Kidney tubule cell (primary cell): ENCODE data around the gene TRAF7.
"Not testable (repeated sequence)": the region's sequence is repeated elsewhere in the genome, so short reads cannot be mapped to it uniquely, and the experiment has no call there.

Source experiments
- DNase-seq: peaks from one replicate; pipeline ENCODE4 v3.0.0-alpha.2; 2018; ENCODE audit warnings: low spot score

TRAF7 gene

DNA sequence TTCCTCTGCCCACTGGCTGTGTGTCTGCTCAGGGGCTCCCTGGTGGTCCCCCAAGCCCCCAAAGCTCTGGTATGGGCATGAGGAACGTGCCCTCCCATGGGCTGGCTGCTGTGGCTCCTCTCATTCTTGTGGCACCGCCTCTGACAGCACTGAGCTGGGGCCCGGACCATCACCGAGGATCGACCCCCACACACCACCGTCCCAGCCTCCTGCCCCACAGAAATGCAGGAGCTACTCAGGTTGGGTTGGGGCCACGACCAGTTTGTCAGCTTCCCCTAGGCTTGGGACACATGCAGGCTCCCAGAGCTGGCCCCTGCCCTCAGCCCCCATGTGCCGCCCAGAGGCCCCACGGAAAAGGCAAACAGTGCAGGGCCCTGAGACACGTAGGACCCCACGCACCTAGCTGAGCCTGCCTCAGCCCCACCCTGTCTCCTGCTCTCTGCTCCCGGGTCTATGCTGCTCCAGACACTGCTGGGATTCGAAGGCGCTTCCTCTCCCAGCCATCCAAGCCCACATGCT lies 44.1 kb downstream of the TRAF7 start:
- no peak for DNase-seq

DNA sequence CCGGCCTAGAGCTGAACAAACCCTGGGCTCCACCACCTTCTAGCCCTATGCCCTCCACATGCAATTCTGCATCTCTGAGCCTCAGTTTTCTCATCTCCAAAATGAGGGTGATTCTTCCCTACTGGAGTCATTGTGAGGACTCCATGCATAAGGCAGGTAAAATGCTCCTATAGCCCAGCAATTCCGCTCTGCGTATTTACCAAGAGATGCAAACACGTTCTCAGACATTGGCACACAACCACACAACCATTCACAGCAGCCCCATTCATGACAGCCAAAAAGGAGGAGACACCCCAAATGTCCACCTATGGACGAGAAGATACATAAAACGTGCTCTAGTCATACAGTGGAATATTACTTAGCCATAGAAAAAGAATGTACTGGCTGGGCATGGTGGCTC lies 44.7 kb downstream of the TRAF7 start:
- DNase-seq: no peak

DNA sequence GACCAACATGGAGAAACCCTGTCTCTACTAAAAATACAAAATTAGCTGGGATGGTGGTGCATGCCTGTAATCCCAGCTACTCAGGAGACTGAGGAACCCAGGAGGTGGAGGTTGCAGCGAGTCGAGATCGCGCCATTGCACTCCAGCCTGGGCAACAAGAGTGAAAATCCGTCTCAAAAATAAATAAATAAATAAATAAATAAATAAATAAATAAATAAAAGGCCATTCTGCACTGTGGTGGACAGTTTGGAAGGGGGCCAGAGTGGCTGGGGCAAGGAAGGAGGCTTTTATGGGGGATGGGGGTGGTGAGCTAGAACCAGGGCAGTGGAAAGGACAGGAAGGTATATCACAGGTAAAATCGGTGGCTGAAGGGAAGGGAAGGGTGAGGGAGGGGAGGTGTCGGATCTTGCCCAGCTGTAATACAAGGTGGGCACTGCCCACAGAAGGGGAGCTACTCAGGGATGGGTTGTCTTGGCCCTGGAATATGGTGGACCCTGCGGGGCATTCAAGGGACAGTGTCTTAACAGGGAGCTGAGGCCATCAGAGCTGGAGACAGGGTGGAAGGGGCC lies 47.6 kb downstream of the TRAF7 start:
- DNase-seq: not testable (repeated sequence)

DNA sequence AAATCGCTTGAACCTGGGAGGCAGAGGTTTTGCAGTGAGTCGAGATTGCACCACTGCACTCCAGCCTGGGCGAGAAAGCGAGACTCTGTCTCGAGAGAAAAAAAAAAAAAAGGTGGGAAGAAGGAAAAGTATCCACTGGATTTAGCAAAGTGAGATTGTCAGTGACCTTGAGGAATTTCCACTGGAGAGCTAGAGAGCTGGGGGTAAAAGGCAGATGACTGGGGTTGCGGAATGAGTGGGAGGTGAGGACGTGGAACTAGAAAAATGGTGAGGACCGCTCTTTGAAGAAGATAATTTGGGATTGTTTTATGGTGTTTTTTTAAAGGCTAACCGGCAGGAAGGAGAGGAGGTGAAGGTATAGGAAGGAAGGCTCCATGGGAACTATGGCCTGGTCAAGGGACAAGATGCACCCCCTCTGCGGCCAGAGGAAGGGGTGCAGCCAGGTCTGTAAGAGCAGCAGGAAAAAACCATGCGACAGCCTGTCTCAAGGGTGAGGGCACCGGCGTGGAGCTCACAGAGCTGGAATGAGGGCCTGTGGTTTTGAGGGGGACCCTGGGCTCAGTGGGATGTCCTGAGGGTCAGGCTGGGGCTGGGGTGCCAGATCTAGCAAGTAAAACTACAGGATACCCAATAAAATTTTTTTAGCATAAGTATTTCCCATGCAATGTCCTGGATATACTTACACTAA lies 49.0 kb downstream of the TRAF7 start:
- DNase-seq: no peak

DNA sequence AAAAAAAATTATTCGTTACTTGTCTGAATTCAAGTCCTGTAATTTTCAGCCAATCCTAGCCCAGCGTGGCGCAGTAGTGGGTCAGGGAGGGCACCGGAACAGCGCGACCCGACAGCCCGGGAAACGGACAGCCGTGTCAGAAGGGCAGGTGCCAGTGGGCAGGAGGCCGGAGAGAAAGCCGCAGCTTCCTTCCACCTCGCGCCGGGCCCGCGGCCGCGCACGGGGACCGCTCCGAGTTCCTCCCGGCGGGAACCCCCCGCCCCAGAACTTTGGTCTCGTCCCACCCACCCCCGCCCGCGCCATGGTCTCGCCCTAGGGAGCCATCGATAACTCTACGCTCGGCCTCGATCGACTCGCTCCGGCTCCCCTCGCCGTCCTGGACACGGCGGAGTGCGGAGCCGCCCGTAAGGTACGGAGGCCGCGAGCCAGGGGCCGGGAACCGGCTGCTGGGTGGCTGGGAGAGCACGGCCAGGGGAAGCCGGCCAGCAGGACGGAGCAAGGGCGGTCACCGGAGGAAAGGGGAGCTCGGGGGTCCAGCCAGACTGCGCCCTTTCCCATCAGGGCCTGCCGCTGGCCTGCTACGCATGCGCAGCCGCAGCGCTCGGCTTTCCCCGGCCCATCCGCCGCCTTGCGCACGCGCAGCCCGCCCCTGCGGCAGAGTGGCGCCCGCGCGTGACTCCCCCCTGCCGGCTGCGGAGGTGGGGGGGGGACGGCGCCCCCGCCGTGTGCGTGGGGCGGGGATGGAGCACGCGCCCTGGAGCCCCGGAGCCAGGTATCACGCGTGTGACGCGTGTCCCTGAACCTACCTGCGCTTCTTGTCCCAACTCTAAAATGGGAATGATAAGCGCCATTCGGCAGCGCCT lies 49.8 kb downstream of the TRAF7 start, which contains the start of gene MLST8:
Gene MLST8 (plus strand): TSS at position 351 of the 863 bp plus-strand sequence. CDS start 632 bp downstream, outside the sequence.
- DNase-seq: peak; percentile 86

DNA sequence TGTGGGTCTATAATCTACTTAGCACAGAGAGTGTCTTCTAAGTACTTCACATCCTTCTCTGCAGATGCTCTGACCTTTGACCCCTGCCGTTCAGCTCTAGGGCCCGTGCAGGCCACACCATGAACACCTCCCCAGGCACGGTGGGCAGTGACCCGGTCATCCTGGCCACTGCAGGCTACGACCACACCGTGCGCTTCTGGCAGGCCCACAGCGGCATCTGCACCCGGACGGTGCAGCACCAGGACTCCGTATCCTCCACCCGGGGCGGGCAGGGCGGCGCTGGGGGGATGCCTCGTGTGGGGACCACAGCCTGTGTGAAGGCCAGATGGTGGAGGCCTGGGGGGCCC lies 50.4 kb downstream of the TRAF7 start:
- DNase-seq: no peak

DNA sequence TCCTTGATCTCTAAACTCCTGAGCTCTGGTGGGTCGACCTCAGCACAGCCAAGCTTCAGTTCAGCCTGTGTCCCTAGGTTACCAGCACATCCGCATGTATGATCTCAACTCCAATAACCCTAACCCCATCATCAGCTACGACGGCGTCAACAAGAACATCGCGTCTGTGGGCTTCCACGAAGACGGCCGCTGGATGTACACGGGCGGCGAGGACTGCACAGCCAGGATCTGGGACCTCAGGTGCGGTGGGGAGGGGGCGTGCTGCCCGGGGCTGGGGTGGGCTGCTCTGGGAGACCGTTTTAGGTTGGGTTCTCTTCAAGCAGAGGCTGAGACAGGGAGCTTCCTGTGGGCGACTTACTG lies 50.8 kb downstream of the TRAF7 start:
- DNase-seq: no peak

DNA sequence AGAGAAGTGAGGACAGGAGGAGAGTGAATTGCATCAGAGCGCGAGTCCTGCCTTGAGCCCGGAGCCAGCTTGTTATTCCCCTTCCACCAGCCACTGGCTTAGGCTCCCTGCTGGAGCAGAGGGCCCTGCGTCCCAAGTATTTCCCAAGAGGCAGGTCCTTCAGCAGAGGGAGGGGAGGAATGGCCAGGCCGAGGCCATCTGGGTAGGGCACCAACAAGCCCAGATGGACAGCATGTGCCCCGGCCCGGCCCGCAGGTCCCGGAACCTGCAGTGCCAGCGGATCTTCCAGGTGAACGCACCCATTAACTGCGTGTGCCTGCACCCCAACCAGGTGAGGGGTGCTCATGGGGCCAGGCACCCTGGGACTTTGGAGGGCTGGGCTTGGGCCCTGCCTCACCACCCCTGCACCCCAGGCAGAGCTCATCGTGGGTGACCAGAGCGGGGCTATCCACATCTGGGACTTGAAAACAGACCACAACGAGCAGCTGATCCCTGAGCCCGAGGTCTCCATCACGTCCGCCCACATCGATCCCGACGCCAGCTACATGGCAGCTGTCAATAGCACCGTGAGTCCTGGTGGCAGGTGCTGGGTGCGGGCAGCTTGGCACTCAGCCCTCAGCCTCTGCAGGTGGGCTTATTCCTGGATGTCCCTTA lies 51.3 kb downstream of the TRAF7 start:
- DNase-seq: no peak

DNA sequence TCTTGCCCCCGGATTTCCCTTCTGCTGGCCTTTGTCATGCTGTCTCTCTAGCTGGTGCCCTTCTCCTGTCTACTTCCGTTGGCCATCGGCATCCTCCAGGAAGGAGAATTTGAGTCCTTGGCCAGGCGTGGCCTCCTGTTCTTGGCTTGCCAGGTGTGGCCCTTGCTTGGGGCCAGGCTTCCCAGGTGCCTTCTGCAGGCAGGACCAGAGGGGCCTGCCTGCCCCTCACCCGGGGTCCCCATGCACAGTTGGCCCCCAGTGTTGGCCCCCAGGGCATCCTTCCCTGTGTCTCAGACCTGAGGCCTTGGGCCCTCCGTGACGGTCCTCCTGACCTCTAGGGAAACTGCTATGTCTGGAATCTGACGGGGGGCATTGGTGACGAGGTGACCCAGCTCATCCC lies 52.3 kb downstream of the TRAF7 start:
- no peak for DNase-seq

DNA sequence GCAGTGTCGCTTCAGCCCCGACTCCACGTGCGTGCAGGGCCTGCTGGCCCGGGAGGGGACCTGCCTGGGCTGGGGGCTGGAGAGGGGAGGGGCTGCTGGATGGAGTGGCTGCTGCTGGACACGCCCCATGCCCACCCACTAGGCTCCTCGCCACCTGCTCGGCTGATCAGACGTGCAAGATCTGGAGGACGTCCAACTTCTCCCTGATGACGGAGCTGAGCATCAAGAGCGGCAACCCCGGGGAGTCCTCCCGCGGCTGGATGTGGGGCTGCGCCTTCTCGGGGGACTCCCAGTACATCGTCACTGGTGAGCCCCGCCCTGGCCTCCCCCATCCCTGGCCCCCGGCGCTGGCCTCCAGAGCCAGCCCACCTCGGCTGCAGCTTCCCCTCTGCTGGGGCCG lies 52.7 kb downstream of the TRAF7 start:
- no peak for DNase-seq

DNA sequence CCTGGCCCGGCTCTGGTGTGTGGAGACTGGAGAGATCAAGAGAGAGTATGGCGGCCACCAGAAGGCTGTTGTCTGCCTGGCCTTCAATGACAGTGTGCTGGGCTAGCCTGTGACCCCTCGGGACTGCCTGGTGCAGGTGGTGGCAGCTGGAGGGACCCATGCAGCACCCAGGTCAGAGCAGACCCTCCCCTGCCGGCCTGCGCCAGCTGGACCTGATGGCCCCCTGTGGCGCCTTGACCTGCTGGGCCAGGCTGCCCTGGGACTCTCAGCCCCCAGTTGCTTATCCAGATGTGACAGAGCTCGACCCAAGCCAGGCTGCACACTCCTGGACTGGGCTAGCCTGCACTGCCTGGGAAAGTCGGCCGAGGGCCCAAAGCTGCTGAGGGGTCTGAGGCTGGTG lies 53.2 kb downstream of the TRAF7 start:
- no peak for DNase-seq

DNA sequence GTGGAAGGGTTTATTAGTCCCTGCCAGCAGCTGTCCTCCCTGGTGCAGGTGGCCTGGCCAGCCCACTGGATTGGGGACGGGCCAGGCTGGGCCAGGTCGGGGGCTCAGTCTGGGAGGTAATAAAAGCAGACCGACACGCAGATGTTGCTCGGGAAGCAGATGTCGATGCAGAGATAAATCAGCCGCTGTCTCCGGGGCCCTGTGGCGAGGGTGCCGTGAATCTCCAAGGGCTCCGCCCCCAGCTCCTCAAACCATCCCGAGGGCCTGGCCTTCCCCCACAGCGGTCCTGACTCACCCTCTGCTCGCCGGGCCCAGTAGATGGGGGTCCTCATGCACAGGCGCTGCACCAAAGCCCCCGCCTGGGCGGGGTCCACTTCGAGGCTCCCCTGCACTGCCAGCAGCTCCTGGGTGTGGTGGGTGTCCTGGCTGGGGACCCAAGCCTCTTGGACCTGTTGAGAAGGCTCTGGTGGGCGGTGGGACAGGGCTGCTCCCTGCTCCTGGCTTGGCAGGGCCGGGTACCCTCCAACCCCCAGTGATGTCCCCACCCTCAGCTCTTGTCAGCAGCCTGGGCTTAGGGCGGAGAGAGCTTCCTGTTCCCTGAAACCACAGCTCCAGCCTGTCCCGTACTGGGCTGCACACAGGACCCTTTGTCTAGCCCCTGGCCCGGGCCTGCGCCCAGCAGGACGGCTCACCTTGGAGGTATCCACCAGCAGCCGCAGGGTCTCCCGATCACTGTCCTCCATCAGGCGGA lies 53.9 kb downstream of the TRAF7 start:
- DNase-seq: no peak

DNA sequence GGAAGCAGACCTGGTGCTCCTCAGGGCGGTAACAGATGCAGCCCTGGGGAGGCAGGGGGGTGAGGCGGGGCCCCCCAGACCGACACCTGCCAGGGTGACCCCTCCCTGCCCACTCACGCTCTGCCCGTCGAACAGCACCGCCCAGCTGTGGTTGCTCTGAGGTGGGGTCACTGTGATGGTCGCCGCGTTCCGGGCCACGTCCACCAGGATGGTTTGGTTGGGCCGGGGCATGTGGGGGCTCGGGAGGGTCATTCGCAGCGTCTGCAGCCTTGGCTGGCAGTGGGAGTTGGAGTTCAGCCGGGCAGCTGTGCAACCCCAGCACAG lies 54.4 kb downstream of the TRAF7 start:
- DNase-seq: no peak

DNA sequence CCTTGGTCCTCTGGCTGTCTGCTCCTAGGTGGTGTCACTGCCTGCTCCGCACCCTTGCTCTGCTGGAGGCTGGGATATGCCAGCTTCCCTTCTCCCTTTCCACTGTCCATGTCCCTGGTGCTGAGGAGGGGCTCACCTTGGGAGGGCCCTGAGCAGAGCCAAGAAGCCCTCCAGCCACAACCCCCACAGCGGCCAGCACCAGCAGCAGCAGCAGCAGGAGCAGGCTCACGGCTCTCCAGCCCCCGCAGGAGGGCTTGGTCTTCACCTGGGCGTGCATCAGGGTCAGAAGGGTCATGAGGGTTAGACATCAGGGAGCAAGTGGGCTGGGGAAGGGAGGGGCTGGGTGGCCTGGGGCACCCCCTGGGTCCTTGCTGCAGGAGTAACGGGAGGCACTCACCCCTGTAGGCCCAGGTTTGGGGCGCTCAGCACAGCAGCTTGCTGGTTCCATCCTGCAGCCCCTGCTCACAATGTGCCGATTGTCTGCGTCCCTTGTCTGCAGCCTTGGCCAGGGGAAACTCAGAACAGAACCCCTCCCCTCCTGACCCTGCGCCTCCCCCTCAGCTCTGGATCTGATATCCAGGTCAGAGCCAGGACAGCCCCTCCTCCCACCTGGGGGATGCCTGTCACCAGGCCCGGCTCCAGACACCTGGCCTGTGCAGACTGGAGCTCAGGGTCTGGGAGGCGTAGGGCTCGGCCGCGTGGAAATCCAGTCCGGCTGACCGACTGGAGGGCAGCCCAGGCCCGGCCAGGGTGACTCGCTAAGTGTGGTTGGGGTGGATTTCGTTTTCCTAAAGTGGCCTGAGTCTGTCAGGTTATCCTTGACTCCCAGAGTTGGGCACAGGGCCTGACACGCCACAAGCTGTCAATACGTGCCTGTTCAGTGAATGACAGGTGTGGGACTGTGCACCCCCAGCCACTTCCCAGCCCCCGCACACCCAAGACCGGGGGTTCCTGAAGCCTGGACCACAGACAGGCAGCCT lies 55.1 kb downstream of the TRAF7 start, which contains the start of gene BRICD5:
Gene BRICD5 (minus strand): TSS at position 478 of the 980 bp plus-strand sequence. CDS start 30 bp downstream, at position 448.
- no peak for DNase-seq

DNA sequence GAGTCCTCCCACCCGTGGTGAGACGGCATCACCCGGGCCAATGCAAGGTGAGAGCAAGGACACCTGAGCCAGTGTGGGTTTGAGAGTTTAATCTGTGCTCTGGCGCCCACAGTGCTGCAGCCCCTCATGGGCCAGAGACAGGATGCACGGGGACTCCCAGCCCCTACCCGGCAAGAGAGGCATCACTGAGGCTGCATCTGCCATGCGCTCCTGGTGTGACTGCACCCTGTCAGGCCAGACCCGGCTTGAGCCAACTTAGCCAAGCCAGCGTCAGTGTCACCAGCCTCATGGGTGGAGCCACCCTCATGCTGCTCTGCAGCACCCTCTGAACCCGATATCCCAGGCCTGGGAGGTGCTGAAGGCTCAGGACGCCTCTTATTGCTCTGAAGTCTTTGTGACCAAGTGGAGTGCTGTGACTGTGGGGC lies 56.4 kb downstream of the TRAF7 start:
- no peak for DNase-seq

DNA sequence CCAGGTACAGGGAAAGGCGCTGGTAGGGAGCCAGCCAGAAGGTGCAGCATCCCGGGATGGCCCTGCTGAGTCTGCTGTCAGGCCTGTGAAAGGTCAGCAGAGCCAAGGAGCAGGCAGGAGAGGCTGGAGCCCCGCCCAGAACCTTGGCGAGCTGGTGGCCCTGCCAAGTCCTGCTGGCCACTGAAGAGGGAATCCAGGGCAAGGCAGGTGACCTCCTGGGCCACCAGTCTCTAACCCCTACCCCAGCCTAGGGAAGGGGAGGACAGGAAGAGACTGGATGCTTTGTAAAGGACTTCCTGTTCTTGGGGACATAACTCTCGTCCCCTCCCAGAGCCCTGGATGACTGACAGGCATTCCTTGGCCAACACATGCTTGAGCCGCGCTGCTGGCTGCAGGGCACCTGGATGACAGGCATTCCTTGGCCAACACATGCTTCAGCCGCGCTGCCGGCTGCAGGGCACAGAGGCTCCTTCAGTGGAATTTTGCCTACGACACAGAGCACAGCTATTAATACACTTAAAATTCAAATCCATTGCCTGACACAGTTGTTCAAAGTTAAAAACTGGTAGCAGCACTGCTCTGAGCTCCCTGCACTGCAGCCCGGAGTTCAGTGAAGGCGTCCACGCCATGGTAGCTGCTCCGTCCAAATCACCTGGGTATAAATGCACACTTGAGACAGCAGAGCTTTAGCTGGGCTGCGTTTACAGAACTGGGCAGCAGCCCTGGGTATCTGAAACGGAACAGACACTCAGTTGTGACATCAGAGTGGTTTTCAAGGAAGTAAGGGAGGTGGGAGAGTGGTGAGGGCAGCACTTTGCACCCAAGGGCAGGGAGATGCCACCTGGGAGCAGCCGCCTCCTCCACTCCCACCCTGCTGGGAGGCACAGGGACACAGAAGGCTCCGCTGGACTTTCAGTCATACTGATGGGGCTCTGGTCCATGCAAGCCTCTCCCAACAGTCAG lies 57.1 kb downstream of the TRAF7 start:
- DNase-seq: peak; percentile 85

DNA sequence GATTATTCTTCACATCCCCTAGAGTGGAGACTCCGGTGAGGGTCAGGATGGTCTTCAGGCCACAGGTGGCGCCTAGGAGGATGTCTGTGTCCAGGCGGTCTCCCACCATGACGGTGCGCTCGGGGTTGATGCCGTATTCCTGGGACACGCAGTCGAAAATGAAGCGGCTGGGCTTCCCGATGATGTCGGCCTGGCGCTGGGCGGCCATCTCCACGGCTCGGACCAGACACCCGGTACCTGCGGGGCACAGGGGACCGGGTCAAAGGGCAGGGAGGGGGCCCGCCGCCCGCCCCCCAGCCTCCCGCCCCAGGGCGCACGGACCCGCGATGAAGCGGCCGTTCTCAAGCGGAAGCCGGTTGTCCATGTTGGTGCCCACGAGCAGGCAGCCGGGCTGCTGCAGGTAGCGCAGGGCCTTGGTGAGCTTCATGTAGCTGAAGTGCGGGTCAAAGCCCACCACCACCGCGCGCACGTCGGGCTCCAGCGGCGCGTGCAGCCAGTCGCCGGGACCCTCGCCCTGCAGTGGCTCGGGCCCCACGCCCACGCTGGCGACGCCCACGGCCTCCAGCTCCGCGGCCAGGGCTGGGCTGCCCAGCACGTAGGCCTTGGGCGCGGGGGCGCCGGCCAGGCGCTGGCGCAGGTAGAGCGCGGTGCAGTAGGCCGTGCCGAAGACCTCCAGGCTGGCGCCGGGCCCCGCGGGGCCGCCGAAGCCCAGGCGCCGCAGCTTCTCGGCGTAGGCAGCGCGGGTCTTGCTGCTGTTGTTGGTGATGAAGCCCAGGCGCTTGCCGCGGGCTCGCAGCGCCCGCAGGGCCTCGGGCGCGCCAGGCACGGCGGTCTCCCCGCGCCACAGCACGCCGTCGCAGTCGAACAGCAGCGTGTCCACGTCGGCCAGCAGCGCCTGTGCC lies 58.5 kb downstream of the TRAF7 start:
- DNase-seq: peak; percentile 38

DNA sequence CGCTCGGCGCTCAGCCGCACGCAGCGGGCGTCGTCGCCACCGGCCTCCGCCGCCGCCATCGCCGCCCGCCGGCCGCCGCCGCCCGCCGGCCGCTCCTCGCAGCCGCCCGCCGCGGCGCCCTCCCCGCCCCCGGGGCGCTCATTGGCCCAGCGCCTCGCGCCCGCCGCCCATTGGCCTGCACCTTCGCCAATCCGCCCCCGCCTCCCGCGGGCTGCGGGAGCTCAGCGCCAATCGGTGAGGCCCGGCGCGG lies 59.1 kb downstream of the TRAF7 start, which contains the start of gene PGP:
Gene PGP (minus strand): TSS at position 122 of the 250 bp plus-strand sequence. CDS start 63 bp downstream, at position 59.
- DNase-seq: no peak
